HG03135 (cell line): Measurements from ENCODE around the gene TRPV6.

Source experiments
- ATAC-seq: cut with Tn5 transposase; IDR thresholded peaks from one replicate; pipeline ENCODE4 v1.9.1; 2021; ENCODE audit warnings: mild to moderate bottlenecking, moderate library complexity; ENCODE audit not compliant: unreplicated experiment

The TRPV6 gene

GRCh38 chr7:142908921-142909890, 23.7 kb upstream of the TRPV6 start:
- ATAC-seq, result no peak

DNA sequence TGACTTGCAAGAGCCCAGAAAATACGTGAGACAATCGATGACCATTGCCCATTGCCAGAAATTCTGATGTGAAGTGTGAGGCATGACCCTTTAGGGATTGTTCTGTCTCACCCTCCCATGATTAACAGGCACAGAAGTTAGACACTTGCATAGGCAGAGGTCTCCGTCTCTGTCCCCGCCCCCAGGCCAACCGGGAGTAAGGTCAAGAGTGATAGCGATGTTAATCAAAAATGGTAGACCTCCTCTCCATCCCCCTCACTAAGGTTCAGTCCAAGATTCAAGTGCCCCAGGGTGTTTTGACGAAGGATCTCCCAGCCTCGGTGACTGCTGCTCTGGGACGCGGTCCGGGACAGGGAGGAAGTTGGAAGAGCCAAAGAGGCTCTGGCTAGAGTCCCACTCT, 22.7 kb upstream of the TRPV6 start:
- ATAC-seq, result no peak

GRCh38 chr7:142906643-142907042, 21.1 kb upstream of the TRPV6 start:
- ATAC-seq, result no peak

DNA sequence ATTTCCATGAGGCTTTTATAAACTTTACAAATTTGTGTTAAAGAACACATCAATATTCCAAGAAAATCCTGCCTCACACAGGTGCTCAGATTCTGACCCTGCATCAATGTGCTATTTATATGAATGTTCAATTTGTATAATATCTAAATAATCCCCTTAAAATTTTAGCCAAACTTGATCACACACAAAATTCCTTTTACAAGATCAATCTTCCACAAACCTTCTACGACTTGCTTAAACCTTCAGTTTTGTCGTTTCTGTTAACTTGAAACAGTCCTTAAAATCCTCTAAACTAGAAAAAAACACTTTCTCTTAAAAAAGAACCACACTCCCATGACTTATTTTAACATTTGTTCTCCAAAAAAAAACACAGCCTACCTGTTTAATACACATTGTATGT, 20.2 kb upstream of the TRPV6 start:
- no peak for ATAC-seq

- ATAC-seq, result no peak
Observed at GRCh38 chr7:142904128-142904527, 18.6 kb upstream of the TRPV6 start.

DNA sequence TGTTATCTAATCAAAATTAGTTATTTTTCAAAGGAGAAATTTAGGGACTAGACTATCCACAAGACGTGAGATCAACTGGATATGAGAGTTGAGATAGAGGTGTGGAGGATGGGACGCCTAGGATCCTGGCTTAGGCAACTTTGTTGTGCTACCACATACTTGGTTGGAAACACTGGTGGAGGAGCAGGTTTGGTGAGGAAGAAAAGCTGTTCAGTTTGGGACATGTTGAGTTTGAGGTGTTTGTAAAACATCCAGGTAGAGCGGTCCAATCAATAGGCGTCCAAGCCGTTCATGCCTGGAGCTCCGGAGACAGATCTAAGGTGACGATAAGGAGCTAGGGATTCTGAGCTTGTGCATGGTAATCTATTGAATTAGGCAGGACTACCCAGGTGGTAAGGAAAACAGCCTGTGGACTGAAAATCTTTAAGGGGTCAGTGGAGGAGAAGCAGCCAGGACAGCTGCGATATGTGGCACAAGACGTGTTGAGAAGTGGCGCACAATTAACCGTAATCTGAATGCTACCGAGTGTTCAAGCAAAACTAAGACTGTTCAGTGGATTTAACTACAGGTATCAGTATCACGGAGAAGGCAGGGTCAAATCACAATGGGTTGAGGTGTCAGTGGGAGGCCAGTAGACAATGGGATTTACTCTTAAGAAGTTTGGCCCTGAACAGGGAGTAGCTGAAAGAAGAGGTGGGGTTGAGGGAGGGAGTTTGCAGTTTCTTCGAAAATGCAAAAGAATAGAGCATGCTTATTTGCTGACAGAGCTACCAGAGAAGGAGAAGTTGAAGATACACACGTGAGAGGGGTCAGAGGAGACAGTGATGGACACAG, 16.1 kb upstream of the TRPV6 start:
- ATAC-seq, result no peak

DNA sequence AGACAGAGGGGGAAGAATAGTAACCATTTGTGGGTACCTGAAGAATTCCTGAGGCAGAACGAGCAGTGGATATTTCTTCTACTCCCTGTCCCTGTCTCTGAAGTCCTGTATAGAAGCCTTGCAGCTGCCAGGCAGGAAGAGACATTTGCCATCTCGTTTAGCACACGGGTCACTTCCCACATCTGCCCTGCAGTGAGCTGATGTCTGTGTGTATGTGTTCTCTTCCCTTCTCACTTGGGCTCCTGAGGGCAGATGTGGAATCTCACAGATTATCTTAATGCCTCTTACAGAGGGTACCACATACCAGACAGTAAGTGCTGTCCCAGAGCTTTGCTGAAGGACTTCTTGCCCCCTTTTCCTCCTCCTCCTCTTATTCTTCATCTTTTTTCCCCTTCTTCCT, 14.1 kb upstream of the TRPV6 start:
- ATAC-seq, result no peak

GRCh38 chr7:142898377-142899170, 13.0 kb upstream of the TRPV6 start:
- ATAC-seq, result no peak

DNA sequence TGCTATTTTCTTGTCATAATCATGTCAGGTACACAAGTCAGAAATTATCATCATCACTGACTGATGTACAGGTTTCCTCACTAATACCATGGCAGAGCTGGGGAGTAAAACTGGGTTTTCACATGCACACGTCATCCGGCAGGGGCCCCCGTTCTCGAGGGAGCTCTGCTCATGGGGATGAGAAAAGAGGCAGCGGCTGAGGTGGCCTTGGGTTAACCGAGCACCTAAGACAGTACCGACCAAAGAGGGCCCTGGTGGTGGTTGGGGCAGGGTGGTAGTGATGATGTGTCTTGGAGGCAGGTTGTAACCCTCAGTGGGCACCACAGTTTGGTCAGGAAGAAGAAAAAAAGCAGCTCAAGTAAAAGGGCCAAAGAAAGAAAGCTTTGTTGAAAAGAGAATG, 12.1 kb upstream of the TRPV6 start:
- ATAC-seq, result no peak

DNA sequence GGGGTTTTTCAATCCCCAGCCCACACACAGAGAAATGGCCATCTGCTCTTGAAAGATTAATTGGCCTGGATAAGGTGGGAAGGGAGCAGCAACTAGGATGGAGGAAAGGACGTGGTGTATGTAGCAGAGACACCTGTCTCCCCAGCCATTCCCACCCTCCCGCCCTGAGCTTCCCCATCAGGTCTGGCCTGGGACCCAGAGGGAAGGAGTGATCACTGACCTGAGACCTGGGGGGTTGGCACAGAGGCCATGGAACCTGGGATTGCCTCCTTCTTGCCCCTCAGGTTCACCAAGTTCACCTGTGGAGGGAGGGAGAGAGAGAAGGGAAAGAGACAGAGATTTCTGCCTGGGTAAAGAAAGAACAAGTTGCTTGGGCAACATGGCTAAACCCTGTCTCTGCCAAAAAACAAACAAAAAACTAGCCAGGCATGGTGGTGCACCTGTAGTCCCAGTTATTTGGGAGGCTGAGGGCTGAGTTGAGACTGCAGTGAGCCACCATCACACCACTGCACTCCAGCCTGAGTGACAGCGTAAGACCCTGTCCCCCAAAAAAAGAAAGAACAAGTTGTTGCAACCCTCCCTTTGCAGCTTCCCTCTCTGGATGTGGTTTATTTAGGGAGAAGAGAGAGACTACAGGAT, 11.3 kb upstream of the TRPV6 start:
- no peak for ATAC-seq

DNA sequence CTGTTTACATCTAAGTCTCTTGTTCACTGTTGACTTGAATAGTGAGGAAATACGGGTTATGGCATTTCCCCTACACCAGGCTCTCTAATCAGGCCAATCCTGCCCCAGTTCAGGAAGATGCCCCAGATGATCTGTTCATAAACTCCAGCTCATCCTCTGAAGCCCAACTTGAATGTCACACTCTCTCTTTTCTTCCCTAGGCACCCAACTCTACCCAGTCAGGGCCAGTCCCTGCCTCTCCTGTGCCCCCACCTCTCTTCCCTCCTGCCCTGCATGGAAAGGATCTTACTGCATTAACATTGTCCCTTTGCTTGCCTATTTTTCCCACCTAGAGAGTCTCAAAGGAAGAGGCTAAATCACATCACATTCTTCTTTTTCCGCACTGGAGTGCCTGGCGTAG, 10.6 kb upstream of the TRPV6 start:
- ATAC-seq, result no peak

GRCh38 chr7:142894985-142895593, 9.5 kb upstream of the TRPV6 start:
- ATAC-seq, result no peak

GRCh38 chr7:142894112-142894984, 8.8 kb upstream of the TRPV6 start:
- no peak for ATAC-seq

- no peak for ATAC-seq
Observed at GRCh38 chr7:142892951-142893350, 7.4 kb upstream of the TRPV6 start.

GRCh38 chr7:142891490-142892082, 6.0 kb upstream of the TRPV6 start:
- no peak for ATAC-seq

- ATAC-seq, result no peak
Observed at GRCh38 chr7:142890874-142891485, 5.4 kb upstream of the TRPV6 start.

GRCh38 chr7:142889816-142890215, 4.3 kb upstream of the TRPV6 start:
- no peak for ATAC-seq

DNA sequence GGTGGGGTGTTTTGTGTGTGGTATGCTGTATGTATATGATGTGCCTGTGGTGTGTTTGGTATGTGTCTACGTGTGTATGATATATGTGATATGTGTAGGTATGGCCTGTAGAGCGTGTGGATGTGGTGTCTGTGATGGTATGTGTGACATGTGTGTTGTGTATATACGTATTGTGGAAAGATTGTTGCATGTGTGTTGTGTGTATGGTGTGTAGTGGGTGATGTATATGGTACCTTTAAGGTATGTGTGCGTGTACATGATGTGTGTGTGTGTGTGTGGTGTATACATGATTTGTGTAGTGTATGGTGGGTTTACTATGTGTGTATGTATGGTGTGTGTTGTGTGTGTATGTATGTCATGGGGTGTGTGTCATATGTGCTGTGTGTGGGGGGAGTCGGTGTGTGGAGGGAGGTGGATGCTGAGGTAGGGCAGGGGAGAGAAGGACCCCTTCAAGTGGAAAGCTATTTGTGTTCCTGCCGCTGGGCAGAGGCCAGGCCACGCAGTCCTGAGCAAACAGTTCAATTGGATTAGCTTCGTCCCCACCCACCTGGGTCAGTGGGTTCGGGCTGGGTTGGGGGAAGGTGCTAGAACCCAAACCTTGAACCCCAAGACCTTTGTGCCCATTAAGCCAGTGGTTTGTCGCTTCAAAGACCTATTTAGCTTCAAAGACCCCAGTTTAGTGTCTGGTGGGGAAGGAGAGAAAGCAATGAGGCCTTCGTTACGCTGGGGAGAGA, 1.9 kb upstream of the TRPV6 start:
- ATAC-seq, result no peak
